Inflammatory macrophage (primary cell): ENCODE measurements around the gene KLF13.

ENCODE experiments used
- DNase-seq, 2 donors: peaks; one replicate each; pipeline ENCODE4 v3.0.0-alpha.2; 2020 to 2022

KLF13 gene

GRCh38 chr15:31333820-31334219 lies 7.2 kb downstream of the KLF13 start:
- DNase-seq, result no peak

- no peak for DNase-seq
Observed at GRCh38 chr15:31335989-31336592, 9.5 kb downstream of the KLF13 start.

DNA sequence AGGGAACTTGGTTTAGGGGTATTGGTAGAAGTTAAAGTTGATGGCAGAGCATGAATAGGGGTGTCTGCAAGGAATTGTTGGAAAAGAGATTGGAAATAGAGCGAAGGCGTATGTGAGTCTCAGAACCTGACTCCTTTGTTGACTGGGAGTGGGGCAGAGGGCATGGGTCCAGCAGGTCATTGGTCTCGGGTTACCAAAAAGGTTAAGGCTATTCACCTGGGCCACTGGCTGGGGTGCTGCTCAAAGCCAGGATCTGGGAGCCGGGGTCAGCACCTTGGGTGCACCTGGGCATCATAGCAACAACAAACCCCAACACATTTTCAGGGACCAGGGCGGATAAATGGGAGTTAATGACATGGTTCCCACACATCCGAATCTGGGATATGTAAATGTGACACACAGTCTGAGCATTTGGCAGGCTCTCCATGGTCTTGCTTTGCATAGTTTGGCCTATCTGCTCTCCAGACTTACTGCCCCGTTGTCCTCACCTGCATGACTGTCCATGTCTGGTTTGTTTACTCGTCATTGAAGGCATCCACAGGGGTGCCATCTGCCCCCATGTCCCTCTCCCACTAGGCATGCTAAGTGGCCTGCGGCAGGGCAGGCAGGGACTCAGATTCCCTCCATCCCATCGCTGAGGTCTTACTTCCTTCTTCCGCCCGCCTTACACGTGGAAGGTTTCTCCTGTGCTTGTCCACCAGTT lies 10.1 kb downstream of the KLF13 start:
- DNase-seq, result no peak

DNA sequence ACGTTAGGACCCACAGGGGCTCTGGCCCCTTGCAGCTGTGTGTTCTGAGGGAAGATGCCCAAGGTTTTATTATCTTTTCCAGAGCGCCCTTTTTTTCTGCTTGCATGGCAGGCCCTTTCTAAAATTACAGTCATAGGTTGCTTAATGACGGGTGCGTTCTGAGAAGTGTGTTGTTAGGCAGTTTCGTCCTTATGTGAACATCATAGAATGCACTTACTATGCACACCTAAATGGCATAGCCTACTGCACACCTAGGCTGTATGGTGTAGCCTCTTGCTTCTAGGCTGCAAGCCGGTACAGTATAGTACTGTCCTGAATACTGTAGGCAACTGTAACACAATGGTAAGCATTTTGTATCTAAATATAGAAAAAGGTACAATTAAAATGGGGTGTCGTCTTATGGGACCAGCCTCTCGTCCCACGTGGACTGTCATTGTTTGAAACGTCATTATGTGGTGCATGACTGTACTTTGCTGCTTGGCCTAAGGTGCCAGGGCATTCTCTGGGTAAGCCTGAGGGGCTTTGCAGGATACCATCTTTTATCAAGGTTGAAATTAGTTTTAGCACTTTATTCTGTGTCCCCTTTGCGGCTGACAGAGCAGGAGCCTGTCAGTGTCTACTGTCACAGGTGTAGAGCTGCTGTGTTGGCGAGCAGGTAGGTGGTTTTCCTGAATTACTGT lies 10.9 kb downstream of the KLF13 start:
- no peak for DNase-seq

DNA sequence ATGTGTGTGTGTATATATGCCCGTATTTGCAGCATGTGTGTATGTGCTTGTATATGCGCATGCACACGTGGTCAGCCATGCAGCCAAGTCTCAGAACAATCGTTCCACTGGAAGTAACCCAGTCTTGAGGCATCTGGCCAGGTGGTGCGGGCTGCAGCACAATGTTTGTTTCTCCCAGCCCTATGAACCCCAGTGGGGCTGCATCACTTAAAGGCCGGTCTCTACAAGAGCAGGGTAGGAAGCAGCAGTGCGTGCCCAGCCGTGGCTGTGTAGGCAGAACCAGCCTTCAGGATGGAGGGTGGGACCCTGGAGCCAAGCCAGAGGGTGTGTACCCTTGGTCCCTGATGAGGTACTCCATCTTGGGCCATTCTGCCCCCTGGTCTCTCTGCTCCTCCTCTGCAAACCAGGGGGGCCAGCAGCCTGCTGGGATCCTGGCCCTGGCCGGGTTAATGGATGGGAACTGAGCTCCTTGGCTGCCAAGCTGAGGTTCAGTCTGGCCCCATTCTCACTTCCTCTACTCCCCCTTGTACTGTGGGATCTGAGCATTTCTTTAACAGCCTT lies 11.8 kb downstream of the KLF13 start:
- DNase-seq, result no peak

GRCh38 chr15:31338879-31339557 lies 12.4 kb downstream of the KLF13 start:
- DNase-seq, result peak; percentile 87 to 96

DNA sequence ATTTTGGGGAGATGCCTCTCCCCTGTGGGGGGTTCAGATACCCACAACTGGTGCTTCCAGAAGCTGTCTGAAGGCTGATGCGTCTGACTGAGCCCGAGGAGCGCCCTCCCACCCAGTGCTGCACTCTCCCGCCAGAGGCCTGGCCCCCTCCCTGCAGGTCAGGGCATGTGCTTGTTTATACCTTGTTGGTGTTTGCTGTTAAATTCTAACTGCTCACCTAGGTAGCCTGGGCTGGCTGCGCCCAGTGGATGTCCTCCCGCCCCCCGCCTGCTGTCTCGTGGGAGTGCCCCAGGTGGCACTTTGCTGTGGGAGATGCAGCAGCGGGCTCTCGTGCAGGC lies 12.9 kb downstream of the KLF13 start:
- no peak for DNase-seq

GRCh38 chr15:31340047-31340446 lies 13.4 kb downstream of the KLF13 start:
- no peak for DNase-seq

GRCh38 chr15:31340592-31340991 lies 14.0 kb downstream of the KLF13 start:
- DNase-seq, result no peak

DNA sequence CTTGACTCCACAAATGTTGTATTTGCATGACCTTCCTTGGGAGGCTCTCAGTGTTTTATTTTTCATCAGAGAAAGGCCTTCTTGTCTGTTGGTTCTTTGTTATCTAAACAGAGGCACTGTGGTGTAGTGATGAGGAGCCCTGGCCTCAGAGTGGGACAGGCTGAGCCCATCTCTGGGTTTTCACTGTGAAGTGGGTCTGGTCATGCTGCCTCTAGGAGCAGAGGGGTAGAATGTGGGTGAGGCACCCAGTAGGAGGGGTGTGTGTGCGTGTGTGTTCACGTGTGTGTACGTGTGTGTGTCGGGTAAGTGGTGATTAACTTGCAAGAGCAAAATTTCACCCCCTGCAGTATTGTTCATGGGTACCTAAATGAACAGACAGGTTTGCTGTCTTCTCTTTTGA lies 14.4 kb downstream of the KLF13 start:
- no peak for DNase-seq

GRCh38 chr15:31341496-31342195 lies 15.0 kb downstream of the KLF13 start:
- no peak for DNase-seq

DNA sequence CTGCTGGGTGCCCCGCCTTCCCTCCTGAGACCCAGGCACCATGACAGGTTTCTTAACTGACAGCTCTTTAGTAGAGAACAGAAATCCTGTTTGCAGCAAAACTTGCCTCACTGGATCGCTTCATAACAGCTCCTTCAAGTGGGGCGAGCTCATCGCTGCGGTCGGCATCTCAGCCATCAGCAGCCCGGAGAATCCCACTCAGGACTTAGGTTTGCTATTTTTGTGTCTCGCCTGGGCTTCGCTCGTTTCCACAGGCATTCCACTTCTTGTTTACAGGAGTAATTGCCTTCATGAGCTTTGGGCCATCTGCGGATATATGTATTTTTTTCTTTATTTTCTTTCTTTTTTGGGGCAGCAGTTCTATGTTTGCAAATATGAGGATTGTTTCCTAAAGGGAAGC lies 15.7 kb downstream of the KLF13 start:
- DNase-seq, result no peak

- no peak for DNase-seq
Observed at GRCh38 chr15:31342781-31343626, 16.4 kb downstream of the KLF13 start.

GRCh38 chr15:31343831-31344230 lies 17.2 kb downstream of the KLF13 start:
- no peak for DNase-seq

DNA sequence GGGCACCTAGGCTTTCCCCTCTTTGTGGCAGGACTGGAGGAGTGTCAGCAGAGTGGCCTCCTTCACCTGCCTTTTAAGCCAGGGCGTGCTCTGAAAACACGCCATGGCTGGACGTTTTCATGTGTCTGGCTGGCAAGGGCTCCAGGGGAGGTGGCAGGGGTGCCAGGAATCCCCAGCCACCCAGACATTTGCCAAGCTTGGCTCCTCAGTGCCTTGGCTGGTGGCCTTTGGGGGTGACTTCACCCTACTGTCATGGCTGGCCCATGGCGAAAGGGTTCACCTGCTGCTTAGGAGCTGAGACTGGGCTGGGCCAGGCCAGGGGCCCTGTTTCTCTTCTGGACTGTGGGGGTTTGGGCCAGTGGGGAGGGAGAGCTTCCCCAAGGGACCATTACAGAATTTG lies 17.6 kb downstream of the KLF13 start:
- DNase-seq, result no peak

GRCh38 chr15:31344823-31345605 lies 18.4 kb downstream of the KLF13 start:
- no peak for DNase-seq

GRCh38 chr15:31345606-31346366 lies 19.2 kb downstream of the KLF13 start:
- no peak for DNase-seq

GRCh38 chr15:31346367-31347066 lies 19.9 kb downstream of the KLF13 start:
- DNase-seq, result no peak
